ENCODE measurements around the gene TGFBR3L.

TGFBR3L gene

DNA sequence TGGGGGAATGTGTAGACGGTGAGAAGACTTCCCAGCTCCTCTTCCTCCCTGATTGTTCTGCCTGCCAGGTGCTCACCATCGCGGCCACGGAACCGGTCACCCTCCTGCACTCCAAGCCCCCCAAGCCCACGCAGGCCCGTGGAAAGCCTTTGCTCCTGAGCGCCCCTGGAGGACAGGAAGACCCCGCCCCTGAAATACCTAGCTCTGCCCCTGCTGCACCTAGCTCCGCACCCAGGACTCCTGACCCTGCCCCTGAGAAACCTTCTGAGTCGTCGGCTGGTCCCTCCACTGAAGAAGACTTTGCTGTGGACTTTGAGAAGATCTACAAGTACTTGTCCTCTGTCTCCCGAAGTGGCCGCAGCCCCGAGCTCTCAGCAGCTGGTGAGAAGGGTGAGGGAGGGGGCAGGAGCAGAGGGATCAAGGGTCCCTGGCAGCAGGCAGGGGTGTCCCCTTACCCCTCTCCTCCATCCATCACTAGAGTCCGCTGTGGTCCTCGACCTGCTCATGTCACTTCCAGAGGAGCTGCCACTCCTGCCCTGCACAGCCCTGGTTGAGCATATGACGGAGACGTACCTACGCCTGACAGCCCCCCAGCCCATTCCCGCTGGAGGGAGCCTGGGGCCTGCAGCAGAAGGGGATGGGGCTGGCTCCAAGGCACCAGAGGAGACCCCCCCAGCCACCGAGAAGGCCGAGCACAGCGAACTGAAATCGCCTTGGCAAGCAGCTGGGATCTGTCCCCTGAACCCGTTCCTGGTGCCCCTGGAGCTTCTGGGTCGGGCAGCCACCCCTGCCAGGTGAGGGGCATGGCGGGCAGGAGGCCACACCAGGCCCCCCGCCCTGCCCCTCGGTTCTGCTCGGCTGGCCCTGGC lies 7.6 kb downstream of the TGFBR3L start:
- Mint-ChIP-seq H3K4me1 (peaks cover 40% of the 10 kb centered on the region), H3K36me3 (peaks cover 7% of the 10 kb centered on the region), H3K27me3 (peaks cover 35% of the 10 kb centered on the region), H3K4me3 (peak overlapping the region; percentile 55), H3K27ac (peak overlapping the region; percentile 78), H3K9me3 (no peaks in the 10 kb centered on the region)
- no peak for DNase-seq
- CTCF ChIA-PET = interaction anchor here (0.7 kb wide), 1 partner anchor 60 kb away, joined by 3 read pairs; no protein-coding TSS in a partner anchor

DNA sequence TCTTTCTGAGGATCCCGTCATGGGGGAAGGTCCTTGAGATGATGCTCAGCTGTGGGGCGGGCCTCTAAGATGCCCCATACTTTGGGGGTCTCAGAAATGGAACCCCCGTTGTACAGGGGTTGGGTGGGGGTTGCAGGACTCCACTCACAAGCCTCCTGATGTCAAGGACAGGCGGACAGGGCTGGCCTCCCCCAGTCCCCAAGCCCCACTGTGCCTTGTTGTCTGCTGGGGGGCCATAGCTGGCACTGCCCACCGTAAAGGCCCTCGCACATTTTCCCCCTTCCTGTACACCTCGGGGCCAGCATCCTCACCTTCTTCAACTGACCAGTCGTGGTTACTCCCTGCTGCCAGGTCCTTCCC lies 8.2 kb downstream of the TGFBR3L start:
- H3K4me1 Mint-ChIP-seq = peaks cover 37% of the 10 kb centered on the region

DNA sequence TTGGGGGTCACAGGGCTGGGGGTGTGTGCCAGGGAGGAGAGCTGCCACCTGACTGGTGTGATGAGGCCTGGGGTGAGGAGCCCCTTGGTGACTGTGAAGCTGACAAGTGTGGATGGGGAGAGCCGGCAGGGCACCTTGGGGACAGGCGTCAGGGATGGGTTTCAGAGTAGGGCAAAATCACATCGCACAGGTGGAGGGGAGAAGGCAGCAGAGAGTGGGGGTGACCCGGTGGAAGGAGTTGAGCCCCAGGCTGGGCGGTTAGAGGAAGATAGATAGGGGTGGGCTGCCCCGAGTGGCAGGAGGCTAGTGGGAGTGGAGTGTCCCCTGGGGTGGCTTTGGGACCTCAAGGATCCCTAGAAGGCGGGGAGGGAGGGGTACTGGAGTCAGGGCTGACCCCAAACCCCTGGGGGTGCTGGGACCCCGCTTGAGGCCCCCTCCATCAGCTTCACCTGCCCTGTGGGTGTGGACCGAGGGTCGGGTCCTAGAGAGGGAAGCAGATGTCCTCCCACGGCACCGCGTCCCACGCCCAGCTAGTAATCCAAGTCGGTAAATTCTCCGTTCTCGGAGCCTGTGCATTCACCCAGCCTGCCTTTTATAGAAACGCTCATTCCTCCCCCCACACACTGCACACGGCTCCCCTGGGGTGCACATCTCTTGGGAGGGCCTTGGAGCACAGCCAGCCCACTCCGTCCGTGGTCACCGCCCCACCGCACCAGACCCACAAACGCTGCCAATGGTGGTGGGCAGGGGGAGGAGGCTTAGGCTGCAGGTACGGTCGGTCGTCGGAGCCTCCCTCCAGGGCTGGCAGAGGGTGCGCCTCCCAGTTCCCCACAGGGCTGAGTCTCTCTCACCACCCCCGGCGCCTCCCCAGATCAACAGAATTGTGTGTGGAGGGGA lies 8.9 kb downstream of the TGFBR3L start:
- CTCF ChIA-PET = interaction anchor here (1.0 to 1.2 kb wide), 3 partner anchors 42 to 71 kb away, joined by 3 to 7 read pairs (median 3); no protein-coding TSS in a partner anchor

More for the DNA sequence above, 8.2 kb downstream of the TGFBR3L start:
- Mint-ChIP-seq H3K27ac (peak overlapping the region; percentile 59), H3K36me3 (peaks cover 7% of the 10 kb centered on the region), H3K9me3 (no peaks in the 10 kb centered on the region), H3K27me3 (peaks cover 29% of the 10 kb centered on the region), H3K4me3 (peak overlapping the region; percentile 21)
- CTCF ChIA-PET = interaction anchor here (1.0 kb wide), 1 partner anchor 71 kb away, joined by 3 read pairs; no protein-coding TSS in a partner anchor
- DNase-seq = no peak

DNA sequence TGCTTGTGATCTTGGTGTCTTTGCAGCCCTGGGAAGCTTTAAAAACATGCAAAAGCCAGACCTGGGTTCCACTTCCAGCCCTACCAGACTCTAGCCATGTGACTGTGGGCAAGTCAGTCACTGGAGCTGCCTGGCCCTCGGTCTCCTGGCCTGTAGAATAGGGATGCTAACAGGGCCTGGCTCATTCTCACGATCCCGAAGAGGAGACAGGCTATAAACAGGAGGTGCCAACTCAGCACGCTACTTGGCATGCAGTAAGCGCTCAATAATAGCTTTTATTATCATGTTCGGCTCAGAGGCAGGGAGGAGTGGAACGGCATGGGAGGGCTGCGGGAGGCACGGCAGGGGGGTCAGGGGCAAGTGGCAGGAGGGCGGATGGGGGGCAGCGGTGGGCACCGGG lies 9.6 kb downstream of the TGFBR3L start:
- Mint-ChIP-seq H3K4me1 (peaks cover 31% of the 10 kb centered on the region), H3K4me3 (peak overlapping the region; percentile 38), H3K27me3 (peaks cover 14% of the 10 kb centered on the region), H3K27ac (no peak overlapping the region), H3K9me3 (no peaks in the 10 kb centered on the region), H3K36me3 (peaks cover 7% of the 10 kb centered on the region)
- CTCF ChIA-PET = interaction anchor here (1.1 to 1.2 kb wide), 2 partner anchors 43 to 70 kb away, joined by 3 to 7 read pairs; no protein-coding TSS in a partner anchor
- no peak for DNase-seq

More for the DNA sequence above, 8.9 kb downstream of the TGFBR3L start:
- Mint-ChIP-seq H3K36me3 (peaks cover 7% of the 10 kb centered on the region), H3K9me3 (no peaks in the 10 kb centered on the region), H3K4me3 (peak overlapping the region; percentile 21), H3K4me1 (peaks cover 32% of the 10 kb centered on the region), H3K27me3 (peaks cover 21% of the 10 kb centered on the region), H3K27ac (no peak overlapping the region)
- DNase-seq = no peak

DNA sequence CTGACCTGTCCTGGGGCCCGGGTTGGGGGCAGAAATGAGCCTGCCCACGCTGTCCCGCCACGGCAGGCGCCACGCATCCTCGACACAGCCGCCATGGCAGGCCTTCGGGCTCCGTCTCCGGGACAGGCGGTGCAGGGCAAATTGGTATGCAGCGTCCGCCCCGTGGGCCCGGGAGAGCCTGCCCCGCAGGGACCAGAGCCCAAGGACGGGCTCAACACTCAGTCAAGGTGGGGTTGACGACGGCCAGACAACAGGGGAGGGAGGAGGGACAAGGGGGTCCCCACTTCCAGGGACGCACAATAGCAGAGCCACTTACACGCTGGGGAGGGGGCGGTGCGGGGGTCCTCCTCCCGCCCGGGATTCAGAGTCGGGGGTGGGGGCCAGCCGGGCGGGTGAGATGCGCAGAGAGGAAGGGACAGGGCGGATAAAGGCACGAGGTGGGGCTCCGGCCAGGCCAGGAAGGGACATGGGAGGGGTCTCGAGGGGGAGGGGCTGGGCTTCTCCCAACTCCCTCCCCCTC lies 10.1 kb downstream of the TGFBR3L start:
- peaks cover 10% of the 10 kb centered on the region for H3K27me3 Mint-ChIP-seq
- peaks cover 6% of the 10 kb centered on the region for H3K36me3 Mint-ChIP-seq
- no peak overlapping the region for H3K27ac Mint-ChIP-seq
- H3K9me3 Mint-ChIP-seq = no peaks in the 10 kb centered on the region
- H3K4me1 Mint-ChIP-seq = peaks cover 28% of the 10 kb centered on the region
- DNase-seq = no peak
- CTCF ChIA-PET = no interaction called here
- no peak overlapping the region for H3K4me3 Mint-ChIP-seq

DNA sequence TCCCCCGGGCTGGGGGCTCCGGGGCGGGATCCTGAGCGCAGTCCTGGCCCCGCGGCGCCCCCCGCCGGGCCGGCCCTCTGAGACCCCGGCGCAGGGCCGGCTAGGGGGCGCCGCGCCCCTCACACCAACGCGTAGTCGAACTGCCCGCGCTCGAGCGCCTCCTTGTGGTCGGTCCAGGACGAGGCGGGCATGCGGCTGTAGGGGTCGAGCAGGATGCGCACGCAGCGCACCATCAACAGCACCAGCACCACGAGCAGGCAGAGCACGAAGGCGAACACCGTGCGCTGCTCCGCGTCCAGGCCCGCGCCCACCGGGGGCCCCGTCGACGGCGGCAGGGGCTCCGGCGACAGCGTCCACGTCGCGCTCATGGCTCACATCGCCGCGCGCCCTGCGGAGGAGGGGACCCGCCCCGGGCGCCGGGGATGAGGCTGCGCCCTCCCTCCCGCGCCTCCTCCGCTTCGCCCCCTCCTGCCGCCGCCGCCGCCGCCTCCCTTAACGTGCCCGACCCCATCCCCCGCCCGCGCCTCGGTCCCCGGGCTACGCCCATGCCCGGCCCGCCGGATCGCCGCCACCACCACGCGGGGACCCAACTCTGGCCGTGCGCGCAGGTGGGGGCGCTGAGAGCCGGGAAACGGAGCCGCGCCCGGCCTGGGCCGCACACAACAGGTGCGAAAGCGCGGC lies 10.7 kb downstream of the TGFBR3L start:
- H3K27me3 Mint-ChIP-seq = peaks cover 4% of the 10 kb centered on the region
- peak overlapping the region; percentile 63 for H3K27ac Mint-ChIP-seq
- H3K4me3 Mint-ChIP-seq = peak overlapping the region; percentile 74
- no peaks in the 10 kb centered on the region for H3K9me3 Mint-ChIP-seq
- H3K4me1 Mint-ChIP-seq = peaks cover 24% of the 10 kb centered on the region
- CTCF ChIA-PET = no interaction called here
- peak; percentile 87 for DNase-seq
- H3K36me3 Mint-ChIP-seq = peaks cover 2% of the 10 kb centered on the region

DNA sequence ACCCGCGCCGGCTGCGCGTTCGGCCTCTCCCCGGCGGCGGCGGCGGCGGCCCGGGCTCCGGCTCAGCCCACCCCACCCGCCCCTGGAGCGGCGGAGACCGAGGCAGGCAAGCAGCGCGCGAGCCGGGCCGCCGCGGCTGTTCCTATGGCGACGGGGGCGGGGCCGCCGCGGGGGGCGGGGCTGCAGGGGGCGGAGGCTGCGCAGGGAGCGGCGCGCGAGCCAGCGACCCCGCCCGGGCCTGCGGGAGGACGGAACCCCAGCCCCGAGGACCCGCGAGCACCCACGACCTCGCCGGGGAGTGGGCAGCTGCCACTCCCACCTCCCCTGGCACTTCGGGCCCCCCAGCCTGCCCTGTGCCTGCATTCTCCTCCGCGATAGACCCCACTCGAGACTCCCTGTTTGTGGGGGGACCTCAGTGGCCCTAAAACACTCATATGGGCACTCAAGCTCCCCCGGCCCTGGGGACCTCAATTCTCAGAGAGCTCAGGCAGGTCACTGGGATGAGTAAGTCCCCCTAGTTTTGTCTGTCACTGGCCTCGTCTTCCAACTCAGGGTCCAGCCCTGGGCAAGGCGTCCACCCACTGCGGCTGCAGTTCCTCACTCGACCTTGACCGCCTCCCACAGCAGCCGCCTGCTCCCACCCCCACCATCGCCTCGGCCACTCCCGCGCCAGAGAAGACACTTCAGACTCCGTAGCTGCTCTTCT lies 11.5 kb downstream of the TGFBR3L start, which contains the start of gene CTXN1:
Gene CTXN1, minus strand, starts transcription at position 115 of the 706 bp plus-strand sequence. CDS start 597 bp downstream, outside the sequence.
- H3K4me3 Mint-ChIP-seq = peak within 1 kb of the TSS; percentile 74
- no peaks in the 10 kb centered on the region for H3K9me3 Mint-ChIP-seq
- peaks cover 6% of the 10 kb centered on the region for H3K36me3 Mint-ChIP-seq
- peaks cover 20% of the 10 kb centered on the region for H3K4me1 Mint-ChIP-seq
- H3K27ac Mint-ChIP-seq = peak within 1 kb of the TSS; percentile 63
- DNase-seq = peak; percentile 84
- CTCF ChIA-PET = no interaction called here
- peaks cover 4% of the 10 kb centered on the region for H3K27me3 Mint-ChIP-seq

DNA sequence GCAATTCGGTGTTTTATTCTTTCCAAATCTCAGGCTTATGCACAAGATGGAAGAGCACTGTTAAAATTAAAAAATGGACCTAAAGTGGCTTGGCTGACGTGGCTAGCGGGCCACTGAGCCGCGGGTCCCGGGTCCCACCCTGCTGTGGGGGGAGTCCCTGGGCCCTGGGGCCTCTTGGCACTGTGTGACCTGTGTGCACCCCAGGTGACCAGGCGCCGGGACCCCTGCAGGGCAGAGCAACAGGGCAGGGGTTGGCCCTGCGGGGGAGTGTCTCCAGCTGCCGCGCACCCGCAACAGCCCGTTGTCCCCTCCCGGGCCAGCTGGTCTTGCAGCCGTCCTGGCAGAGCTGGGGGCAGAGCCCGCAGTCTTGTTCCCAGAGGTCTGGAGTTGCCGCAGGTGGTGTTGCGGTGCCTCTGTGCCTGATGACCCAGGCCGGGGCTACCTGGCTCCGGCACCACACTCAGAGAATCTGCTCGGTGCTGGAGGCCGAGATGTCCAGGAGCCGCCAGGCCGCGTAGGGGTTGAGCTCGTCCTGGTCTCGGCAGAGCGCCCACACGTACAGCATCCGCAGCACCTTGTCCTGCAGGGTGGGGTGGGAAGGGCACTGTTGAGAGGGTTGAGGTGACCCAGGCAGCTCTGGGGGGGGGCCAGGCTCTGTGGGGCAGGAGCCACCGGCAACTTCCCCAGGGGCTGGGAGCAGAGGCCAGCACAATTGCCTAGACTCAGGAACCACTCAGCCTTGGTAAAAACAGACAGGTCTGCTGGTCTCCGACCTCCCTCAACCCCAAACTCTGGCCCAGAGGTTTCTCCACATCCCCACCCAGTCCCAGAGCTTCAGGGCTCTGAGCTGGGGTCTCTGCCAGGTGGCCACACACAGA lies 12.3 kb downstream of the TGFBR3L start:
- H3K4me1 Mint-ChIP-seq = peaks cover 13% of the 10 kb centered on the region
- H3K36me3 Mint-ChIP-seq = peaks cover 6% of the 10 kb centered on the region
- DNase-seq = no peak
- CTCF ChIA-PET = interaction anchor here (0.7 to 1.9 kb wide), 2 partner anchors 73 to 74 kb away, joined by 3 to 4 read pairs; no protein-coding TSS in a partner anchor
- H3K27ac Mint-ChIP-seq = peak overlapping the region; percentile 58
- peaks cover 4% of the 10 kb centered on the region for H3K27me3 Mint-ChIP-seq
- no peaks in the 10 kb centered on the region for H3K9me3 Mint-ChIP-seq
- H3K4me3 Mint-ChIP-seq = peak overlapping the region; percentile 50

DNA sequence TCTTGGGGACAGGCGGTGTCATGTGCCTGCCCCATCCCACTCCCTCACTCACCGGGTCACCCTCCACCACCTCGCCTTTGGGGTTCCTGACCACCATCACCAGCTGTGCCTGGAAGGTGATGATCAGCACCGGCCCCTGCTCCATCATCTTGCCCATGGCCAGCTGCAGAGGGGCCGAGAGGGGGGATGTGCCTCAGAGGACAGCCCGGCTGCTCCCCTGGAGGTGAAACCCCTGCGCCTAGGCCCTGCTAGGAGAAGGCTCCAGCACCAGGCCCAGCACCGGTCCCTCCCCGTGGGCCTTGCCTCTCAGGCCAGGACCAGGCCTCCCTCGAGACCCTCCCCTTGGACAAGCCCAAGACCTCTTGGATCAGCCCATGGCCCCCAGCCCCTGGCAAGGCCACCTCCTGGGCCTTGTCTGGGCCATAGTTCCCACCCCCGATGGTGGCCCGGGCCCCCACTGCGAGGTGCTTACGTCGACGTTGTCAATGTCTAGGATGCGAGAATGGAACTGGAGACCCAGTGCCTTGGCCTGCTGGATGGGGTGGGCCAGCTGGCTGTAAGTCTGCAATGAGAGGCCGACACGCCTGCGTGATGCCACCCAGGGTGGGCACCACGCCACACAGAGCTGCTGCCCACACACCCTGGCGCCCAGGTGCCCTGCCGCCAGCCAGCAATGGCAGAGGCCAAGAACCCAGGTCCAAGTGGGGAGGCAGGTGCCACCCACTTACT lies 13.1 kb downstream of the TGFBR3L start:
- Mint-ChIP-seq H3K36me3 (peaks cover 4% of the 10 kb centered on the region), H3K4me3 (no peak overlapping the region), H3K9me3 (no peaks in the 10 kb centered on the region), H3K27ac (no peak overlapping the region), H3K4me1 (peaks cover 10% of the 10 kb centered on the region), H3K27me3 (peaks cover 4% of the 10 kb centered on the region)
- CTCF ChIA-PET = interaction anchor here (1.9 kb wide), 1 partner anchor 73 kb away, joined by 4 read pairs; no protein-coding TSS in a partner anchor
- DNase-seq = no peak

DNA sequence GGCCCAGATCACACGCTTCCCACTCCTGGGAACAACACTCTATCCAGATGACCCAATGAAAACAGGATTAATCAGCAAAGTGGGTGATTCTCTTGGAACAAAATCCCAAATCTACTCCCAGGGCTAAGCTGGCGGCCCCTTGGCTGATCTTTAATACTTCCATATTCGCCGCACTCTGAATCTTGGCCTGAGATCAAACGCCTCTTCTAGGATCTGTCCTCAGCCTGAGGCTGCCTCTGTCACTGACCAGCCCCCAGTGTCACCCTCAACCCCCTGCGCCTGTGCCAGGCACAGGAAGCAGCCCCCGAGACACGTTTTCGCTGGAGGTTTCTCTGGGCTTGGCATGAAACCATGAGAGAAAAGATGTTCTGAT lies 13.7 kb downstream of the TGFBR3L start:
- H3K27ac Mint-ChIP-seq = no peak overlapping the region
- H3K9me3 Mint-ChIP-seq = no peaks in the 10 kb centered on the region
- no peaks in the 10 kb centered on the region for H3K27me3 Mint-ChIP-seq
- DNase-seq = no peak
- CTCF ChIA-PET = interaction anchor here (0.8 to 2.8 kb wide), 6 partner anchors 14 to 140 kb away, joined by 3 to 14 read pairs (median 4); partner anchors contain the start of gene TIMM44
- peaks cover 4% of the 10 kb centered on the region for H3K36me3 Mint-ChIP-seq
- peaks cover 10% of the 10 kb centered on the region for H3K4me1 Mint-ChIP-seq
- no peak overlapping the region for H3K4me3 Mint-ChIP-seq

DNA sequence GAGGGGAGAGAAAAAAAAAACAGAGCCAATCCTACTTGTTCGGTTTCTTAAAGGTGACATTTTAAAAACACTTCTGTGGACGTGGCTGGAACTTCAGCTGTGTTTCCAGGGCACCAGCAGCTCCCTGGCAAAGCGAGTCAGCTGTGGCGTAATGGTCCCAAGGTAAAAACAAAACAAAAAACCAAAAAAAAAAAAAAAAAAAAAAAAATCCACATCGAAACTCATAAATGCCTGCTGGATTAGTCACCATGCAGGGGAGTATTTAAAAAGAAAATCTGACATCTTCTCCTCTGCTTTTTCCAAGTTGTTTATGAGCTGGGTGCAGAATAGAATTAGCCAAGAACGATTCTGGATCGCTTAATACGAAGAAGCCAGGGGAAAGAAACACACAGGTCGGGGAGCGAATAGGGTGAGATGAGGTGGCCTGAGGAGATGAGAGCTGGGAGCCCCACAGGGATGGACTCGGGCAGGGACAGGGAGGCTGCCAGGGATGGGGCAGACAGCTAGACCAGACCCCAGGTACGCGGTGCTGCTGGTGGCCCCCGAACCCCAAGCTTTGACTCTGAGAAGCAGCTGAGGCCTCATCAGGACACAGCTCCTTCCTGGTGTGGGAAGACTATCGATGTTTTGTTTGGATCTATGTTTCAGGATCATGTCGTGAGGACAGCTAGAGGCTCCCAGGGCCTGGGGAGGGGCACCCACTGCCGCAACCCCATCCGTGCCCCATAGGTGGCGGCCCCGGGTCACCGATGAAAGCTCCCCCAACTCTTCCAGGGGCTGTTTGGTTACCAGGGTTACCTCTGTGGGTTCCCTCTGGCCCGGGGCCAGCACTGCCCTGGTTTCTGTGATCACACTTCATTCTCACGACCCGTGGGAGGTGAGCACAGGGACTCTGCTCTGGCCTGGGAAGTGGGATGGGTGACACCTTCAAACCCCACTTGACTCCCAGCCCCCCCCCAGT lies 14.4 kb downstream of the TGFBR3L start:
- Mint-ChIP-seq H3K36me3 (peaks cover 7% of the 10 kb centered on the region), H3K4me3 (no peak overlapping the region), H3K4me1 (peaks cover 10% of the 10 kb centered on the region), H3K27me3 (no peaks in the 10 kb centered on the region), H3K27ac (peak overlapping the region; percentile 12), H3K9me3 (no peaks in the 10 kb centered on the region)
- CTCF ChIA-PET = interaction anchor here (0.8 to 2.8 kb wide), 9 partner anchors 9 to 140 kb away, joined by 3 to 14 read pairs (median 4); partner anchors contain the start of gene TIMM44
- peak; percentile 69 for DNase-seq
